ENCODE data around the gene INTS2. TPM values are rescaled to one million over a fixed set of nuclear protein-coding genes. Genes with fewer than 3 reads are reported as not detected.

The INTS2 gene
- total and polyA plus RNA-seq, 8 donors, result 0.58 to 32.5 (median 3.4) TPM

DNA sequence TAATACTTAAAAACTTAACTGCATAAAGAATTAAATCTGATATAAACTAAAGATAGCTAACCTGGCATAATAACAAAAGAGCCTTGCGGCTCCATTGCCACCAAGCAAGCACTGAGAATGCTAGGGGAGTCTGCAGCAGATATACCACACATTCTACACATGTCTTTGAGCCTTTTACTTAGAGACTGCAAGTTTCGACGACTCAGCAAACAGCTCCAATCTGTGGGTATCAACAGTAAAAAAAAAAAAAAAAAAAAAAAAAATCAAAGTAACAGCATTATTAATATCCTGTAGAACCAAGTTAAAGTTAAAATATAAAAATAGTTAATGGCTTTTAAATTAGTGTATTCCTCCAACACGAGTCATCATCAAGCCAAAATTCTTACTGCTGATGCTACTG lies 27.8 kb upstream of the INTS2 start:
- no peak for TF ChIP-seq EP300 (IDR thresholded peaks at IDR 0.05)
- no peak for TF ChIP-seq POLR2AphosphoS5 (IDR thresholded peaks at IDR 0.05)
- TF ChIP-seq, protein P1, sequence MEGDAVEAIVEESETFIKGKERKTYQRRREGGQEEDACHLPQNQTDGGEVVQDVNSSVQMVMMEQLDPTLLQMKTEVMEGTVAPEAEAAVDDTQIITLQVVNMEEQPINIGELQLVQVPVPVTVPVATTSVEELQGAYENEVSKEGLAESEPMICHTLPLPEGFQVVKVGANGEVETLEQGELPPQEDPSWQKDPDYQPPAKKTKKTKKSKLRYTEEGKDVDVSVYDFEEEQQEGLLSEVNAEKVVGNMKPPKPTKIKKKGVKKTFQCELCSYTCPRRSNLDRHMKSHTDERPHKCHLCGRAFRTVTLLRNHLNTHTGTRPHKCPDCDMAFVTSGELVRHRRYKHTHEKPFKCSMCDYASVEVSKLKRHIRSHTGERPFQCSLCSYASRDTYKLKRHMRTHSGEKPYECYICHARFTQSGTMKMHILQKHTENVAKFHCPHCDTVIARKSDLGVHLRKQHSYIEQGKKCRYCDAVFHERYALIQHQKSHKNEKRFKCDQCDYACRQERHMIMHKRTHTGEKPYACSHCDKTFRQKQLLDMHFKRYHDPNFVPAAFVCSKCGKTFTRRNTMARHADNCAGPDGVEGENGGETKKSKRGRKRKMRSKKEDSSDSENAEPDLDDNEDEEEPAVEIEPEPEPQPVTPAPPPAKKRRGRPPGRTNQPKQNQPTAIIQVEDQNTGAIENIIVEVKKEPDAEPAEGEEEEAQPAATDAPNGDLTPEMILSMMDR (IDR thresholded peaks at IDR 0.05), result no peak
- no peak for TF ChIP-seq POLR2A (IDR thresholded peaks at IDR 0.05)
- no peaks in the 10 kb centered on the region for H3K27me3 ChIP-seq
- H3K36me3 ChIP-seq, result peaks cover 59 to 100% (median 100%) of the 10 kb centered on the region in 4 donors
- intact Hi-C loops (cut with DNase I; ENCODE audit: low total_unique reads), result no loop called here
- H3K4me1 ChIP-seq, result no peaks in the 10 kb centered on the region
- DNase-seq, result no peak
- no peaks in the 10 kb centered on the region for H3K9me3 ChIP-seq
- H3K27ac ChIP-seq, result no peak overlapping the region
- WGBS, 5 donors, result 81 to 91% (median 84%) methylated on average over 4 of the region's 4 CpGs
- no peak overlapping the region for H3K4me3 ChIP-seq

DNA sequence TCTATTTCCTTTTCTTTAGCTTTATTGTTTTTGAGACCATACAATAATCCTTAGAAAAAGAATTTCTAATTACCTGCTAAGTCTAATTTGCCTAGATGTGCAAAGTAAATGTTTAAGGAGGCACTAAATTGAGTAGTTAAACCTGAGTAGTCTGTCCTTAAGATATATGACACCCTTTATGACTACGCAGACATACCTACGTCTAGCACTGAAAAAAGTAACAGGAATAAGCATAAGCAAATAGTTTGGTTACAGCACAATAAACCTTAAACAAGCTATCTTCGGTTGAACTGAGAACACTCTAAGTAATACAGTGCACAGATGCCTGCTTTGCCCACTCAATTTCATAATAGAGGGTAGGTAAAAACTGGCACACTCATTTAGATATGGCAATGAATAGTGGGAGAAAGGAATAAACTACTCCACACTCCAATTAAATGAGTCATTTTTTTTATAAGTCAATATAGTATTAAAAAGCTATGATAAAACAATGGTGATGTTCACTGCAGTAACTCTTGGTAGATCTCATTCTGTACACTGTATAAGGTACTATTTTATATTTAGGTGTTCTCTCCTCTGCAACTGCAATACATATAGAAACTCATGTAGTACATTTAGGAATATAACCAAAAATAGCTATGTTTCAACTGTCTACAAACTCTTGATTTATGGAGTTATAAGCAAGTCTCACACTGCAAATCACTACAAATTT lies 19.7 kb upstream of the INTS2 start:
- H3K27me3 ChIP-seq, result no peaks in the 10 kb centered on the region
- peaks cover 53 to 94% (median 87%) of the 10 kb centered on the region in 4 donors for H3K36me3 ChIP-seq
- TF ChIP-seq, protein P1 (IDR thresholded peaks at IDR 0.05), result no peak
- no peak for TF ChIP-seq EP300 (IDR thresholded peaks at IDR 0.05)
- TF ChIP-seq POLR2AphosphoS5 (IDR thresholded peaks at IDR 0.05), result no peak
- no peak for TF ChIP-seq POLR2A (IDR thresholded peaks at IDR 0.05)
- H3K9me3 ChIP-seq, result no peaks in the 10 kb centered on the region
- H3K27ac ChIP-seq, result no peak overlapping the region
- H3K4me3 ChIP-seq, result no peak overlapping the region
- intact Hi-C loops (cut with DNase I; ENCODE audit: low total_unique reads), result no loop called here
- DNase-seq, result no peak
- 72 to 79% (median 77%) methylated on average over 3 of the region's 3 CpGs for WGBS, 5 donors
- H3K4me1 ChIP-seq, result no peaks in the 10 kb centered on the region

DNA sequence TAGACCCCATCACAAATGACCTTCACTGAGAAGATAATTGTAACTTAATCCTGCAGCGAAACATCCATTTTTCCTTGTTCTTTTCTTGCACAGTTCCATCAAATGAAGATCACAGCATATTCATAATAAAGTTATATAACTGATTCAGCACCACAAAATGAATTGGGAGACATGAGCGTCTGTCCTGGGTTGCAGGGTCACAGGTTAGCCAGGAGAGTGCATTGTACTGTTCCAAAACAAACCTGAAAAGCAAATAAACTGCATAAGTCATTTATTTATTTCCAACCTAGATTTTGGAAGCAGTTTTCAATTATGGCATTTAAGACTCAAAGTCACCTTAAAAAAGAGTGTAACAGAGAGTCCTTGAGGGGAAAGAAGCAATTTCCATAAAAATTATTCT lies 18.6 kb upstream of the INTS2 start:
- DNase-seq, result no peak
- TF ChIP-seq, protein P1 (IDR thresholded peaks at IDR 0.05), result no peak
- TF ChIP-seq POLR2AphosphoS5 (IDR thresholded peaks at IDR 0.05), result no peak
- no peak for TF ChIP-seq POLR2A (IDR thresholded peaks at IDR 0.05)
- no peak for TF ChIP-seq EP300 (IDR thresholded peaks at IDR 0.05)
- peaks cover 41 to 90% (median 78%) of the 10 kb centered on the region in 4 donors for H3K36me3 ChIP-seq
- no peak overlapping the region for H3K4me3 ChIP-seq
- no peaks in the 10 kb centered on the region for H3K9me3 ChIP-seq
- intact Hi-C loops (cut with DNase I; ENCODE audit: low total_unique reads), result no loop called here
- H3K27me3 ChIP-seq, result no peaks in the 10 kb centered on the region
- H3K4me1 ChIP-seq, result no peaks in the 10 kb centered on the region
- H3K27ac ChIP-seq, result no peak overlapping the region
- WGBS, 5 donors, result 57 to 69% (median 65%) methylated on average over 2 of the region's 2 CpGs

DNA sequence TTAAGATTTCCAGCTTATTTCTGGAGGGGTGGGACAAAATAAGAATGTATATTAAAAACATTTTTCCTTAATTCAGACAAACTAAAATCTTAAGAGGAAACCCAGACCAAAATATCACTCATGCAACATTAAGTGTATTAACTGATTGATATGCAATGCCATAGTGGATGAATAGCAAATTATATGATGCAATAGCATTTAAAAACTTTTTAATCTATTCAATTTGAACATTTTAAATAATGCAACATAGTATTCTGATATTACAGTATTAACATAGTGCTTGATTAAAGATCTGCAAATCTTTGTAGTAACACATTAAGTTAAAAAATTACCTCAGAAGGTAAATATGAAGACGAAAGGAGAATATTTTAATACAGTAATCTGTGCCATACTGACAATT lies 15.3 kb upstream of the INTS2 start:
- H3K27ac ChIP-seq, result no peak overlapping the region
- intact Hi-C loops (cut with DNase I; ENCODE audit: low total_unique reads), result no loop called here
- TF ChIP-seq, protein P1 (IDR thresholded peaks at IDR 0.05), result no peak
- TF ChIP-seq EP300 (IDR thresholded peaks at IDR 0.05) (no peak), POLR2A (IDR thresholded peaks at IDR 0.05) (no peak), POLR2AphosphoS5 (IDR thresholded peaks at IDR 0.05) (no peak)
- no peaks in the 10 kb centered on the region for H3K4me1 ChIP-seq
- peaks cover 17 to 71% (median 54%) of the 10 kb centered on the region in 4 donors for H3K36me3 ChIP-seq
- H3K4me3 ChIP-seq, result no peak overlapping the region
- H3K9me3 ChIP-seq, result no peaks in the 10 kb centered on the region
- DNase-seq, result no peak
- H3K27me3 ChIP-seq, result no peaks in the 10 kb centered on the region
- 58 to 91% (median 78%) methylated on average over 1 of the region's 1 CpG for WGBS, 5 donors

Measured in stomach (tissue), 9 donors.